ENCODE results near the gene MSI2.

Gene MSI2

GRCh38 chr17:57323391-57323790 lies 67.1 kb downstream of the MSI2 start:
- no peak for DNase-seq

GRCh38 chr17:57324060-57324459 lies 67.7 kb downstream of the MSI2 start:
- no peak for DNase-seq

GRCh38 chr17:57324631-57325030 lies 68.3 kb downstream of the MSI2 start:
- DNase-seq = no peak

GRCh38 chr17:57326336-57326735 lies 70.0 kb downstream of the MSI2 start:
- no peak for DNase-seq

- no peak for DNase-seq
Observed at GRCh38 chr17:57326764-57327163, 70.4 kb downstream of the MSI2 start.

GRCh38 chr17:57327176-57327970 lies 71.0 kb downstream of the MSI2 start:
- DNase-seq = no peak

- DNase-seq = no peak
Observed at GRCh38 chr17:57328109-57328882, 72.0 kb downstream of the MSI2 start.

- no peak for DNase-seq
Observed at GRCh38 chr17:57329380-57330214, 73.3 kb downstream of the MSI2 start.

GRCh38 chr17:57330587-57330986 lies 74.3 kb downstream of the MSI2 start:
- DNase-seq = no peak

- DNase-seq = no peak
Observed at GRCh38 chr17:57331423-57331822, 75.1 kb downstream of the MSI2 start.

- DNase-seq = no peak
Observed at GRCh38 chr17:57332501-57332900, 76.2 kb downstream of the MSI2 start.

- DNase-seq = no peak
Observed at GRCh38 chr17:57335195-57335792, 79.0 kb downstream of the MSI2 start.

- DNase-seq = peak; percentile 89
Observed at GRCh38 chr17:57337390-57337789, 81.1 kb downstream of the MSI2 start.

GRCh38 chr17:57338257-57338914 lies 82.1 kb downstream of the MSI2 start:
- DNase-seq = no peak

GRCh38 chr17:57340160-57340981 lies 84.0 kb downstream of the MSI2 start:
- no peak for DNase-seq

- peak; percentile 26 for DNase-seq
Observed at GRCh38 chr17:57341611-57342540, 85.6 kb downstream of the MSI2 start.

GRCh38 chr17:57342963-57343589 lies 86.8 kb downstream of the MSI2 start:
- DNase-seq = no peak

- no peak for DNase-seq
Observed at GRCh38 chr17:57343717-57344116, 87.4 kb downstream of the MSI2 start.

GRCh38 chr17:57344261-57344660 lies 87.9 kb downstream of the MSI2 start:
- DNase-seq = no peak

All from NCI-H1092 treated with DMSO at 0.1 percent for 48 hours (cell line).